NCI-H1048 (cell line): ENCODE measurements around the gene MRPS11.
"Not testable (repeated sequence)": the region's sequence is repeated elsewhere in the genome, so short reads cannot be mapped to it uniquely, and the experiment has no call there.

ENCODE experiments used
- DNase-seq: peaks from one replicate; lab custom pipeline; 2025; lab: John Stamatoyannopoulos, UW

MRPS11 gene

GRCh38 chr15:88467073-88467934, at the start of gene MRPS11, which contains the start of gene MRPL46:
Gene MRPS11 (plus strand): TSS chr15:88467708. CDS start chr15:88467718, 10 bp downstream.
Gene MRPL46 (minus strand): TSS chr15:88467388. CDS start chr15:88467377, 11 bp downstream.
- DNase-seq: peak; percentile 82

DNA sequence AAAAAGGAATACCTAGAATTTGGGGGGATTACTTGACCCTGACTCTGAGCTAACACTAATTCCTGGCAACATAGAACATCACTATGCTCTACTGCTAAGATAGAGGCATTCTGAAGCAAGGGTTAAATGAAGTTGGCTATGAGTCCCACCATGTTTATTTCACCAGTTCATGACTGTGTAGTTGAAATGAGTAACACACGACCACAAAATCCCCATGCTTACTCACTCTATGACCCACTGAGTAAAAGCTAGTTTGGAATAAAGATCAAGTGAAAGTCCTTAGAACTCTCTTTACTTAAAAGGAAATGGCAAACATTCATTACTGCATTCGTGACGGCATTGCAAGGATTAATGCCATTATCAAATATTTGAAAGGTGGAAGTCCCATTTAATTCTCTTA, 47.7 kb upstream of the MRPS11 start:
- no peak for DNase-seq

GRCh38 chr15:88423331-88423730, 44.2 kb upstream of the MRPS11 start:
- DNase-seq: no peak

DNA sequence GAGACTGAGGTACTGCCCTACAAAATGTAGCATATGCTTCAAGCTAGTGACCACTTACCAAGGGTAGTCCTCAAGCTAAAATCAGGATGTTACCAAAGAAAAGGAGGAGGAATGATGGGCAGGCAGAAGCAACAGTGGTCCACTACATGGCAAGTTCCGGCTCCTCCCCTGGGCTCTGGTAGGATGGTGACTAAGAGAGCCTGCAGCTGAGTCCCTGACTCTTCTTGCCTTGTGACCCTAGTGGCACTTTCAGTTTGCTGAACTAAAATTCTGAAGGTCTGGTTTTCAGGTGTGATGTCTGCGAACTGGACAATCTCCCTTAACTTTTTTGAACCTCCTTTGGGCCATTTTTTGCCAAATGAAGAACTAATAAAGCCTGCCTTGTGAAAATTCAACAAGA, 41.2 kb upstream of the MRPS11 start:
- no peak for DNase-seq

DNA sequence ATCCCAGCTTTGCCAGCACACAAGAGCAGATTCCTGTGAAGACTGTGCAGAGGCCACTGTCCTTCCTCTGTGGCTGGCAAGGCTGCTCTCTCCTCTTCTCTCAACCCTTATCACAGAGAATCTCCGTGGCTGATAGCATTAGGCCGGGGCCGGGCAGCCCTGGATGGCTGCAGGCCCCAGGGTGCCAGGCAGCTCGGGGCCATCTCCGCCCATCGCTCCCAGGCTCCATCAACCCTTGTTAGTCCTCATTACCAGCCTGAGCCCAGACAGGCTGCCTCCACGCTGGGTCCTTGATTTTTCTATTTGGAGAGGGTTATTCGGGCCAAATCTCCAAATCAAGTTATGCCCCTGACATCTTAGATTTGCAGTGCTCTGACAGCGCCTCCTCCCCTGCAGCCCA, 39.5 kb upstream of the MRPS11 start:
- DNase-seq: no peak

DNA sequence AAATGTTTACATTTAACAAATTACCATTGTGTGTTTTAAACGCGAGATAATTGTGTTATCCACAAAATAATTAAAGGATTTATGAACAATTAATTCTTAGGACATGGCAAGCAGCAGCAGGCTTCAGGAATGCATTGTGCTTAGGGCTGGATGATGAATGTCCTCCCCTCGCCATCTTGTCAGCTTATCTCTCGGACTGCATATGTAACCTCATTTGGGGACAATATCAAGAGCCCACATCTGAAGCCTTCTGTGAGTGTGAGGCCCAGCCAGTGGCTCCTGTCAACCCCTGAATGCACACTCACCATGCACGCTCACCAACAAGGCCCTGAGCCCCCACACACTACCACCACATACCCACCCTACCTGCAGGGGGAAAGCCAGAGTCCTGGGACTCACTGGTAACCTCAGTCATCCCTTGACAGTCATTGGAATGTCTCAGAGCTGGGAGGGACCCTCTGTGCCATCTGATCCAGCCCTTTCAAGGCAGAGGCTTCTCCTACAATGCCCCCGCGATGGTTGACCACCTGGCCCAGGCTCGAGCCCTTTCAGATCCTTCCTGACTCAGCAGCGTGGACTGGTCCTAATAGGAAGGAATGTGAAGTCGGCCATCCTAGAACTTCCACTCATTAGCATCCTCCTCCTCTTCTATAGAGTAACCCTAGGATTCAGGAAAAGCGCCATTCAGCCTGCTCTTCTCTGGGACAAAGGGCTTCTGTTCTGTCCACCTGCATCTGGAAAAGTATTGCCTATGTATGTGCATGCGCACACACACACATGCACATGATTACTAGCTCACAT, 38.5 kb upstream of the MRPS11 start:
- no peak for DNase-seq

- no peak for DNase-seq
Observed at GRCh38 chr15:88430051-88430450, 37.5 kb upstream of the MRPS11 start.

DNA sequence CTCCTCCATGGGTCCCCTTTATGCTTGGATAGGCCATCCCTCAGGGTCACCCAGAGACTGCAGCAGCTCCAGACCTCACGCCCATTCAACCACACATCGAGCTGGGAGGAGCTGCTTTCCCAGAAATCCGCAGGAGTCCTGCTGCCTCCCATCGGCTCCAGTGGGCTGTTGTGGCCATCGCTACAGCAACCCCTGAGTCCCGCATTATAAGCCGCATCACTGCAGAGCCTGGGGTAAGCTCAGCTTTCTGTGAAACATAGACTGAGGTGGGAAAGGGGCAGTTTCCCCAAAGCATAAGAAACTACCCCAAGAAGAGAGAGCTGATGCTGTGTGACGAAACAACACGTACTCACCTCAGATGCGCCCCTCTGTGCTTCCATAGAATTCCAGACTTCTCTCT, 36.1 kb upstream of the MRPS11 start:
- DNase-seq: no peak

GRCh38 chr15:88433046-88433685, 34.3 kb upstream of the MRPS11 start:
- no peak for DNase-seq

DNA sequence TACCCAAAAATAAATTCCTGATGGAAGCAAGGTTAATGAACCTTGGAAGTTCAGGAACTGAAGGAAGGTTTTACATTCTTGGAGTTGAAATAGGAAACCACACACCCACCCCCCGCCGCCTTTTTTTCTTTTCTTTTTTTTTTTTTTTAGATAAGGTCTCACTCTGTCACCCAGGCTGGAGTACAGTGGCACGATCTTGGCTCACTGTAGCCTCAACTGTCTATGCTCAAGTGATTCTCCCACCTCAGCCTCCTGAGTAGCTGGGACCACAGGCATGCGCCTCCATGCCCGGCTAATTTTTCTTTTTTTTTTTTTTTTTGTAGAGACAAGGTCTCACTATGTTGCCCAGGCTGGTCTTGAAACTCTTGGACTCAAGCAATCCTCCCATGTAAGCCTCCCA, 33.4 kb upstream of the MRPS11 start:
- DNase-seq: not testable (repeated sequence)

DNA sequence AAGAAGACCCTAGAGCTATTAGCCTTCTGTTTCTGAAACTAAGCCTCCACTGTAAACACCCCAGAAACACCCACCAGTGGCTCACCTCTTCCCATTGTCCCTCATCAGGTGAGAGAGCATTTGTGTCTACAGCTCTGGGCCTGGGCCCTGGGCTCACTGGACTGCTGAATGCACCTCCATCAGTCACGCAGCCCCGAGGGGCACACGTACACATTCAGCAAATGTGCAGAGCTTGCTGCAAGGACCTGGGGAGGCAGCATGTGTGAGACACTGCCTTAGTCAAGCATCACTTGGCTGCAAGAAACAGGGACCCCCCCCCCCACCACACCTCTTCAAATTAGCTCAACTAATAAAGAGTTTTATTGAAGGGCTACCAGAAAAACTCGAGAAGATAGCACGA, 29.3 kb upstream of the MRPS11 start:
- DNase-seq: no peak

DNA sequence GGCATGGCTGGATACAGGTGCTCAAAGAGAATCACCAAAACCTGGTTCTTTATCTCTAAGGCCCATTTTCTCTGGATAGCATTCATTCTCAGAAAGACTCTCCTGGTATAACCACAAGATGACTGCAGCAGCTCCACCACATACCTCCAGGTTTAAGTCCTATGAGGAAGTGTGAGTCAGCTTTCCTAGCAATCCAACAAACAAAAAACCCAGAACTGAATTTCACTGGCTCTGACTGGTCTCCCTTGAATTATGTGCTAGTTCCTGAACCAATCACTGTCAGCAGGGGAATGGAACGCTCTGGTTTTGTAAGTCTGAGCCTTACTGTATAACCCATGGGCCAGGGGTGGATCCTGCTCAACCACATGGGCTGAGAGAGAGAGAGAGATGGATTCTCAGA, 27.5 kb upstream of the MRPS11 start:
- no peak for DNase-seq

- DNase-seq: no peak
Observed at GRCh38 chr15:88441076-88441730, 26.3 kb upstream of the MRPS11 start.

- no peak for DNase-seq
Observed at GRCh38 chr15:88447206-88447605, 20.3 kb upstream of the MRPS11 start.

DNA sequence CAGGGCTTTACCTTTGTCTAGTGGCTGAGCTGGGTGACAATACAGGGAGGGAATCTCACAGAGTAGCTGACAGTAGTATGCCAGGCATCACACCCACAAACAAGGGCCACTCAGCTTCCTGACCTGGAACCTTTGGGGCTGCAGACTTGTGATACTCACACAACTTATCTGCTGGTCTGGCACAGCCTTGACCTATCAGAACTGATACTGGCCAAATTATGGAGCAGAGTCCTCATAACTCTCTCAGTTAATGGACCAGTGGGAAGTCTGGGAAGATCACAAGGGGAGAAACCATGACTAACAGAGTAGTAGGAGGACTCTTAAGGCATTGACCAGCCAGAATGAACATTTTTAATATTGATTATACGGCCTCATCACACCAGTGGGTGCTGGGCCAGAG, 19.8 kb upstream of the MRPS11 start:
- no peak for DNase-seq

- no peak for DNase-seq
Observed at GRCh38 chr15:88448991-88449461, 18.5 kb upstream of the MRPS11 start.

DNA sequence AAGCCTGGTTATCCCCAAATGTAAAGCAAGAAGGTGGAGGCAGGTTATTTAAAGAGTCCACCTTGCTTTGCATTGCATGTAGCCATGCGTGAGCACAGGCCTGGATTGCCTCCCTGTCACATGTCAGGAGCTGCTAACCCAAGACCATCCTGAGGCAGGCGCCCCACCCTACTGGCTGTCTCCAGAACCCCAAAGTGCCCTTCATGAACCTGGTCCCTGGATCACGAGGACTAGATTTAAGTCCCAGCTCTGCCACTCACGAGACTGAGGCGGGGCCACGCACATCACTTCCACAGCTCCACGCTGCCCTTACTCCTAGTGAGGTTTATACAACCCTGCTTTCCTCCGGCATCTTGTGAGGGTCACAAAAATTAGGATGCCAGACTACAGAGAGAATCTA, 17.9 kb upstream of the MRPS11 start:
- DNase-seq: no peak

DNA sequence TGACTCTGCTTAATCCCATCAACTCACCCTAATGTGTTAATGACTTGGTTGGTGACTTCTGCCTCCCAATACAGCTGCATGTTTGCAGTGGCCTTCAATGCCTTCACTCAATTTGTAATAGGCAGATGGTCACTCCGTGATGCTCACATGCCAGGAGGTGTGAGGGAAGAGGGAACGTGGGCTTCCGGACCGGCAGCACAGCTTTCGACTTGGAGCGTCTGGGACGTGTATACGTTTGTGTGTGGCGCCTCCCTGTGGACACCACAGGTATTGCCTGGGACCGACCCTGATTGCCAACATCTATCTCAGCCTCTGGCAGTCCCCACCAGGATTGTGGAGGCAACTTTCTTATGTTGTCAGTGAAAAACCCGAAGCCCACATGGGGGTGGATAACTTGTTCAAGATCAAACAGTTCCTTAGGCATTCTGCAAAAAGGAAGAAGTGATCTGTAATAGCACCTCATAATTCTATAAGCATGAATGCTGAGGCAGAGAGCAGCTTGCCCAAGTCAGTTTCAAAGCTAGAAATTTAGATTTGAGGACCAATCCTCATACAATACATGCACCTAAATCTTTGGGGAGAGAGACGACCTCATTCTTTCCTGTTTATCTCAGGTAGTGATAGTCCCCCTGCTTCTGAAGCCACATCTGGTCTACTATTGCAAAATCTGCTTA, 17.2 kb upstream of the MRPS11 start:
- DNase-seq: peak; percentile 53

DNA sequence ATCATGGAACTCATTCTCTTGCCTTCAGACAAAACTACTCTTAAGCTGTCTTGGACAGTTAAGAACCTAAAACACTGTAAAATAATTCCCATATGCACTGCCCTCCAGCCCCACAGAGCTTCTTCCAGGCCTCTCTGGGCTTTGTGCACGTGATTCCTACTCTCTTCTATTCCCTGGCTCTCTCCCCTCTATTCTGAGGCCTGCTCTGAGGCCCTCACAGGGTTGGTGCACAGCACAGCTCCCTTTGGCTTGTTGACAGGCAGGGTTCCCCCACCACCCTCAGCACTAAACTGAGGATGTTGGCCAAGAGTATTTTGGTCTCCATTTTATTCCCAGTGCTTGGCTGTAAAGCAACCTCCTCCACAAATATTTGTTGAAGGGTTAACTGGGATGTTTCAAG, 13.9 kb upstream of the MRPS11 start:
- no peak for DNase-seq

GRCh38 chr15:88454236-88454635, 13.3 kb upstream of the MRPS11 start:
- DNase-seq: no peak
